GM23338 (cell line): ENCODE results near the gene TMEM174.

Experiments
- EZH2 ChIP-seq: fragments of 200-600 bp; sonication (generic); IDR thresholded peaks from one replicate; pipeline ENCODE4 v1.8.0; 2017; ENCODE audit warnings: antibody characterized with exemption, mild to moderate bottlenecking, low read depth; ENCODE audit not compliant: unreplicated experiment
- JUNB ChIP-seq: IDR thresholded peaks from one replicate; pipeline ENCODE4 v1.6.1; 2016; ENCODE audit warnings: antibody characterized with exemption; ENCODE audit not compliant: unreplicated experiment
- POLR2AphosphoS5 ChIP-seq: IDR thresholded peaks from 2 replicates; pipeline ENCODE4 v1.6.1; 2016; ENCODE audit warnings: antibody characterized with exemption, low read depth
- REST ChIP-seq: IDR thresholded peaks from one replicate; pipeline ENCODE4 v1.6.1; 2018; ENCODE audit warnings: antibody characterized with exemption; ENCODE audit not compliant: unreplicated experiment
- ZNF331 ChIP-seq: fragments of 250-450 bp; sonication (Bioruptor Pico); IDR thresholded peaks from 2 replicates; pipeline ENCODE4 v1.5.0; 2020; ENCODE audit warnings: low read depth, mild to moderate bottlenecking, moderate library complexity
- TF ChIP-seq, protein P1 (sequence below), 2 experiments: fragments of 200-600 bp in 1 of 2; sonication (generic) in 1 of 2; conservative IDR thresholded peaks; 2 replicates each; pipeline versions ENCODE4 v1.5.1 to v1.6.1; 2016 to 2017; ENCODE audit warnings: antibody characterized with exemption in 2 of 2, low read depth in 2 of 2, mild to moderate bottlenecking in 2 of 2, moderate library complexity in 1 of 2

DNA sequence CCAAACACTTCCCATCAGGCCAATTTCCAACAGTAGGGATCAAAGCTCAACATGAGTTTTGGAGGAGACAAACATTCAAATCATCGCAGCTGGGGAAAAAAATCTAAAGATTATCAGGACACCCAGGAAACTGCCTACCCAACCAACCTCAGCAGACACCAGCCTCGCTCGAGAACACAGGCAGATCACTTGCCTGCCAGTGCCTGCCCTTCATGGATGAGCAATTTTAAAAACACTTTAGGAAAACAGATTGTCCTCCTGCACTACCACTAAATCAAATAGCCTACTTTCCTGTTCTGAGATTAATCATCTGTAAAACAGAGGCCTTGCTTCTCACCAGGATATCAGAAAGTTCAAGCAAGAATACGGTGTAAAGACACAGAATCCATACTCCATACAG, 14.7 kb upstream of the TMEM174 start:
- TF ChIP-seq, protein P1, sequence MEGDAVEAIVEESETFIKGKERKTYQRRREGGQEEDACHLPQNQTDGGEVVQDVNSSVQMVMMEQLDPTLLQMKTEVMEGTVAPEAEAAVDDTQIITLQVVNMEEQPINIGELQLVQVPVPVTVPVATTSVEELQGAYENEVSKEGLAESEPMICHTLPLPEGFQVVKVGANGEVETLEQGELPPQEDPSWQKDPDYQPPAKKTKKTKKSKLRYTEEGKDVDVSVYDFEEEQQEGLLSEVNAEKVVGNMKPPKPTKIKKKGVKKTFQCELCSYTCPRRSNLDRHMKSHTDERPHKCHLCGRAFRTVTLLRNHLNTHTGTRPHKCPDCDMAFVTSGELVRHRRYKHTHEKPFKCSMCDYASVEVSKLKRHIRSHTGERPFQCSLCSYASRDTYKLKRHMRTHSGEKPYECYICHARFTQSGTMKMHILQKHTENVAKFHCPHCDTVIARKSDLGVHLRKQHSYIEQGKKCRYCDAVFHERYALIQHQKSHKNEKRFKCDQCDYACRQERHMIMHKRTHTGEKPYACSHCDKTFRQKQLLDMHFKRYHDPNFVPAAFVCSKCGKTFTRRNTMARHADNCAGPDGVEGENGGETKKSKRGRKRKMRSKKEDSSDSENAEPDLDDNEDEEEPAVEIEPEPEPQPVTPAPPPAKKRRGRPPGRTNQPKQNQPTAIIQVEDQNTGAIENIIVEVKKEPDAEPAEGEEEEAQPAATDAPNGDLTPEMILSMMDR (conservative IDR thresholded peaks at IDR 0.05; ENCODE audit: low read depth in 2 of 2), result no peak
- no peak for TF ChIP-seq POLR2AphosphoS5
- TF ChIP-seq ZNF331 (CRISPR knock-in tag), result no peak
- TF ChIP-seq EZH2, result no peak
- TF ChIP-seq JUNB, result no peak
- TF ChIP-seq REST, result no peak
